GM18858 (cell line): ENCODE measurements around the gene POLR3E.
A peak's percentile ranks its signal among the peaks of the same experiment; 100 is the strongest.

Experiments used
- ATAC-seq: cut with Tn5 transposase; IDR thresholded peaks from one replicate; pipeline ENCODE4 v1.9.1; 2021; ENCODE audit not compliant: unreplicated experiment

Gene POLR3E, protein sequence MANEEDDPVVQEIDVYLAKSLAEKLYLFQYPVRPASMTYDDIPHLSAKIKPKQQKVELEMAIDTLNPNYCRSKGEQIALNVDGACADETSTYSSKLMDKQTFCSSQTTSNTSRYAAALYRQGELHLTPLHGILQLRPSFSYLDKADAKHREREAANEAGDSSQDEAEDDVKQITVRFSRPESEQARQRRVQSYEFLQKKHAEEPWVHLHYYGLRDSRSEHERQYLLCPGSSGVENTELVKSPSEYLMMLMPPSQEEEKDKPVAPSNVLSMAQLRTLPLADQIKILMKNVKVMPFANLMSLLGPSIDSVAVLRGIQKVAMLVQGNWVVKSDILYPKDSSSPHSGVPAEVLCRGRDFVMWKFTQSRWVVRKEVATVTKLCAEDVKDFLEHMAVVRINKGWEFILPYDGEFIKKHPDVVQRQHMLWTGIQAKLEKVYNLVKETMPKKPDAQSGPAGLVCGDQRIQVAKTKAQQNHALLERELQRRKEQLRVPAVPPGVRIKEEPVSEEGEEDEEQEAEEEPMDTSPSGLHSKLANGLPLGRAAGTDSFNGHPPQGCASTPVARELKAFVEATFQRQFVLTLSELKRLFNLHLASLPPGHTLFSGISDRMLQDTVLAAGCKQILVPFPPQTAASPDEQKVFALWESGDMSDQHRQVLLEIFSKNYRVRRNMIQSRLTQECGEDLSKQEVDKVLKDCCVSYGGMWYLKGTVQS

DNA sequence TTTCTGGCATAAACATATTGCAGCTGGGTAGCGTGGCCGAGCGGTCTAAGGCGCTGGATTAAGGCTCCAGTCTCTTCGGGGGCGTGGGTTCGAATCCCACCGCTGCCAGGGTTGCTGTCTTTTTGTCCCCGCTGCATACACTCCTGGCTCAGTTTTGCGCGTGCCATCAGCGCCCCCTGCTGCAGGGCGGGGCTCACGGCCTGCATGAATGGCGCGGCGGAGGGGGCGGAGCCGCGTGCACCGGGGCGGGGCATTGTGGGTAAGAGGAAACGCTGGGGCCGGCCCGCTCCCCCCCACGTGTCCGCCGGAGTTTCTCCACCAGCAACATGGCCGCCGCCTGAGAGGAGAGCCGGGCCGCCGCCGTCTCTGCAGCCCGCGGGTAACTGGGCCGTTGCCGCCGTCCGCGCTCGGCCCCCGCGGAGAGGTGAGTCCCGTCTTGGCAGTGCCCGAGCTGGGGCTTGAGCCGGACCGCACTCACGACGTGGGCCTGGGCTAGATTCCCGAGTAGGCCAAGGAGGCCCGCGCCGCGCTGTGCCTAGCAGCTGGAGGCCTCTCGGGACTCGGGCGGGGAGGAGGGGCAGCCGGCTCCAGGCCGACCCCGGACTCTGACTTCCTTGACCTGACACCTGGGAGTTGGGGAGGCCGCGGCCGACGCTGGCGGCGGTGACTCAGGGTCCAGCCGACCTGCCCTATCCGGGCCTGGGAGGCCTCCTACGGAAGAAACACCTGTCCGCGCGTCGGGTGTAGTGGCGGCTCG lies at the start of gene POLR3E:
TSS of gene POLR3E (plus strand) at position 296 of the 757 bp plus-strand sequence. CDS start 5,560 bp downstream, outside the sequence.
- peak; percentile 57 for ATAC-seq

DNA sequence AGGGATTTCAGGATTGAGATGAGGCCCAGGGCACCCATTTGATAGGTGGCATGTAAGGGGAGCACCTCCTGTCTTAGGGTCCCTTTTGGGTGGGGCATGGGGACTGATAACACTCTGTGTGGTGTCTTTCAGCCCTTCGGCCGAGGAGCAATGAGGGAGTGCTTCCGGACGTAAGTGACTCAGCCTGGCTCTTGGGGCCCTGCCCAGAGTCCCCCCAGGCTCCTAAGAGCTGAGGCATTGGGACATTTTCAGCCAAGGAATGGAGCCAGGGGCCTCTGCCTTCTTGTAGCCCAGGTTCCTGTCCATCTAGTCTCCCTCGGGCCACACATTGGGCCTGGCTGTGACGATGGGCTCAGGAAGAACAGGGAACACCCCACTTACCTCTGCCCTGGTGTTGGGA lies 46.7 kb upstream of the POLR3E start:
- ATAC-seq = no peak

DNA sequence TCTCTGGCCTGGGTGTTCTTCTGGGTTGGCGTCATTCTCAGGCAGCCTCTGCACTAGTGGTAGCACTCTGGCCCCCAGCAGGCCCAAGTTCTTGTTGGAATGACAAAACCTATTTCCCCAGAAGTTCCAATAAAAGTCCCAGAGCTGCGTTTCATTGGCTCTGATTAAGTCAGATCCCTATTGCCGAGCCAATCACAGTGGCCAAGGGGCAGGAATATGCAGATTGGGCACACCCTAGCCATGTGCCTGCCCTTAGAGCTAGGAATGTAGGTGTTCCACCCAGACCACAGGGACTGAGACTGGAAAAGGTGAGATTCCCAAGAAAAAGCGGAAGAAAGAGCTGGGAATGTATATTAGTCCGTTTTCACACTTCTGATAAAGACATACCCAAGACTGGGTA lies 44.9 kb upstream of the POLR3E start:
- ATAC-seq = no peak

DNA sequence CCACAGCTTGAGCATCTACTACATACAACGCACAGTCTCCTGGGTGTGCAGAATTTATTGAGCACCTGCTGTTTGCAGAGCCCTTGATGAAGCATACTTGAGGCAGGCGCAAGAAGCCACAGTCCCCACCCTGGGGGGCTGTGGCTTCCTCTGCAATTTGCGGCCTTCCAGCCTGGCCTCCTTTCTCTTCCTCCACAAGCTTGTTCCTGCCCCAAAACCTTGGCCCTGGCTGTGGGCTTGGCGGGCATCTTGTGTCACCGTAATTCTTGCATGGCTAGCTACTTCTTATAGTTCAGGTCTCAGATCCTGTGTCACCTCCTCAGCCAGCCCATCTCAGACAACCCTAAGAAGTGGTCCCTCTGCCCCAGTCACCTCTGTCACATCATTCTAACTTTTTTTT lies 43.9 kb upstream of the POLR3E start:
- ATAC-seq = no peak

DNA sequence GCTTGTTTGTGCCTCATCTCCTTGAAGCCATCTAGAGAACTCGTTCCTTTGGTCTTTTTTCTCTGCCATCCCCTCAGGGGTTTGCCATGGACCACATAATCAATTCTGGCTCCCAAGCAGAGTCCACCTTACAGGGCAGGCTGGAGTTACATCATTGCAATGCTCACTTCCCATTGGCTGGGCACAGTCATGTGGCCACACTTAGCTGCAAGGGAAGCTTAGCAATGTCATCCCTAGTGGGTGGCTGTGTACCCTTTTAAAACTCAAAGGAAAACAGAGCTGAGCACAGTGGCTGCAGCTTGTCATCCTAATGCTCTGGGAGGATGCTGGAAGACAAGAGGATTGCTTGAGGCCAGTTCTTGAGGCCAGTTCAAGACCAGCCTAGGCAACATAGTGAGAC lies 41.9 kb upstream of the POLR3E start:
- no peak for ATAC-seq

DNA sequence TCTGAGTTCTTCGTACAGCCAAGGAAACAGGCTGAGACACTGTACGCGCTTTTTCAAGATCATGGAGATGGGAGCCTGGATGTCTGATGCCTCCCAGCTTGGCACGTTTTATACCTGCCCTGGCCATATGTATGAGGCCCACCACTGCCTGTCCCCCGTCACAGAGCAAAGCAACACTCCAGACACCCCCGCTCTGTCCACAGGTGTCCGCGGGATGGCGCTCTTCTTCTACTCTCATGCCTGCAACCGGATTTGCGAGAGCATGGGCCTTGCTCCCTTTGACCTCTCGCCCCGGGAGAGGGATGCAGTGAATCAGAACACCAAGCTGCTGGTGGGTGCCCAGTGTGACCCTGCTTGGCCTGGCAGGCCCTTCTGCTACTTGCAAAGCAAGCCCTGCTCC lies 39.8 kb upstream of the POLR3E start:
- ATAC-seq = no peak

DNA sequence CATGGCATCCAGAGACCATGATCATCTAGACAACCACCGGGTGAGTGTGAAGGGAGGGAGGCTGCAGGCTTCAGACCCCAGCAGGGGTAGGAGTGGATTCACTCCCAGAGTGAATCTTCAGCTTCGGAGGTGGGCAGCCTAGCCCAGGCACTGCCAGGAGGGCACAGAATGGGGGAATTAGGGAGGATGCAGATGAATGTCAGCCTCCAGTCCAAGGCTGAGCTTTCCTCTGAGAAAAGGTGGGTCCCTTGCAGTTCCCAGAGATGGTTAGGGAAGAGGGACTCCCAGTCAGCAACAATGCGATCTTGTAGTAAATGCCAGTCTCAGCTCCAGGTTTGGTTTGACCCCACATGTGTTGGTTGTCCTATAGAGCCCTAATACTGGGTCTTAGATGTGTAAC lies 36.7 kb upstream of the POLR3E start:
- no peak for ATAC-seq

DNA sequence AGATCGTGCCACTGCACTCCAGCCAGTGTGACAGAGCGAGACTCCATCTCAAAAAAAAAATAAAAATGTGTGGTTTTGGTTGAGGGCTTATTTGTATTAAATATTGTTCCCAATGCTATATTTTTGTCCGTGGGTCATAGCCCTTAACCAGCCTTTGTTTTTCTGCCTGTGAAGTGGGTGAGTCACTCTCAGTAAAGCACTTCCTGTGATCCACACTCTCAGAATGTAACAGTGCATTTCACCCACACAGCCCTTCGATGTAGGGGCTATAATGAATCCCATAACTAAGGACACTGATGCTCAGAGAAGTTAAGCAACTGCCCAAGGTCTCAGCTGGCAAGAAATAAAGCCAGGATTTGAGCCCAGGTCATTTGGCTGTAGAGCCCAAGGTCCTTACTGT lies 34.7 kb upstream of the POLR3E start:
- no peak for ATAC-seq

DNA sequence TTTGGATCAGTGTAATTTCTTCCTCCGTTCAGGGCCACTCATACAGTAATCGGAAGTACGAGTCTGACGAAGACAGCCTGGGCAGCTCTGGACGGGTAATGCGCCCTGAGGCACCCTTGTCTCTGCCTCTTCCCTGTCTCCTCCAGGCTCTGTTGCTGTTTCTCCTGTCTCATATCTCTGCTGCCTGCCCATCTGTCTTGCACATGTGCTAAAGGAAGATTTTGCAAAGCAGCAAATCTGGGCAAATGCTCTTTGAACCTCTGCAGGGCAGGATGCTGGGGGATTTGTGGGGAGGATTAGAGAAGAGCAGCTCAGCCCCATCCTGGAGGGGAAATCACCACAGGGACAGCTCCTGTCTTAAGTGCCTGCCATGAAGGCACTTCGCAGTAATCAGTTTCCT lies 32.4 kb upstream of the POLR3E start:
- ATAC-seq = no peak

DNA sequence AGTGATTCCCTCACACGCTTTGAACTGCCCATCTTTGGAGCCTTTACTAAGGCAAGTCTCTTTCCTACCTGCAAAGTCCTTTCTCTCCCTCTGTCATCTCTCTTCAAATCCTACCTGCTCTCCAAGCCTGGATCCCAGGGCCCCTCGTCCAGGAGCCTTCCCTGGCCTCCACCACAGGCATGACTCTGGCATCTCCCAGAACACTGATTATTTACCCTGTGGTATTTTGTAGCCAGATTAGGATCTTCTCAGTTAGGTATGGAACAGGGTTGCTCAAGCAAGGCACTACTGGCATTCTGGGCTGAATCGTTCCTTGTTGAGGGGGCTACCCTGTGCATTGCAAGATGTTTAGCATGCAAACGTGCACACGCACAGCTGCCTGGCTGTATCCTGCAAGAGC lies 31.9 kb upstream of the POLR3E start:
- no peak for ATAC-seq

DNA sequence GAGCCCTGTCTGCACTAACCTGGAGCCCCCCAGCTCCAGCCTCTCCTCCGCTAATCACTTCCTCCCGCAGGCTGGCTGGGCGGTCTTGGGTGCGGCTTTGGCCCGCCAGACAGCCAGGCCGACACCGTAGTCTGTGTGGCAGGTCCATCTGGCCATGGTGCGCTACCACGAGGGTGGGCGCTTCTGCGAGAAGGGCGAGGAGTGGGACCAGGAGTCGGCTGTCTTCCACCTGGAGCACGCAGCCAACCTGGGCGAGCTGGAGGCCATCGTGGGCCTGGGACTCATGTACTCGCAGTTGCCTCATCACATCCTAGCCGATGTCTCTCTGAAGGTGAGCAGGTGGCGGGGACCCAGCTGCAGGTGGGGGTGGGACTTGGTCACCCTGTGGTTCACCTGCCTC lies 30.7 kb upstream of the POLR3E start:
- no peak for ATAC-seq

DNA sequence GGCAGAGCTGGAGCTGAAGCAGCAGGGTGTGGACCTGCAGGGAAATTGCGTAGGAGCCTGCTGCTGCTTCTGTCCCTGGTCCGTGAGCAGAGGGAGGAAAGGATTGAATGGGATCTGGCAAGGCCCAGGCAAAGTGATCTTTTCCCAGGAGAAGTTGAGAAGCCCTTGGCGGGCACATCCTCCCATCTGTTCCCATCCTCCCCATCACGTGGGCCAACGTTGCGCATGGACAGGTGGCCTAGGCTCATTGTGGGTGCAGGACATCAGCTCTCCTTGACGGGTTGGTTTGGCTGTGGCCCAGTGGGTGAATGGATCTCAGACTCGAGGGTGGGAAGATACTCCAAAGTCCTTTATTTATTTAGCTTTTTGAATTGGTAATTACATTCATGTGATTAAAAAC lies 29.4 kb upstream of the POLR3E start:
- no peak for ATAC-seq

DNA sequence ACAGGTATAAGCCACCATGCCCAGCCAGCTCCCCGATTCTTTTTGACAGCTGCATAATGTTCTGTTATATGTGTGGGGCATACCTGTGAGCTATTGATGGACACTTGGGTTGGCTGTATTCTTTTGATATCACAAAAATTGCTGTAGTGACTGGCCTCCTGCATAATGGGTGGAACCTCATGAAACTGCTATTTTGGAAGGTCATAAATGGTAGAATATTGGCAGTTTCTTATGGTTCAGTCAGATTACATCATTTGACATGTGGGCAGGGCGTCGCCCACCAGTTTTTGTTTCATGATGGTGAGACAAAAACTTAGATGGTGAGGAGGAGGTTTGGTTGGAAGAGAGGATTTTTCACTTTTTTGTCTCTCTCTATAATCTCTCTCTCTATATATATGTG lies 26.7 kb upstream of the POLR3E start:
- ATAC-seq = no peak

DNA sequence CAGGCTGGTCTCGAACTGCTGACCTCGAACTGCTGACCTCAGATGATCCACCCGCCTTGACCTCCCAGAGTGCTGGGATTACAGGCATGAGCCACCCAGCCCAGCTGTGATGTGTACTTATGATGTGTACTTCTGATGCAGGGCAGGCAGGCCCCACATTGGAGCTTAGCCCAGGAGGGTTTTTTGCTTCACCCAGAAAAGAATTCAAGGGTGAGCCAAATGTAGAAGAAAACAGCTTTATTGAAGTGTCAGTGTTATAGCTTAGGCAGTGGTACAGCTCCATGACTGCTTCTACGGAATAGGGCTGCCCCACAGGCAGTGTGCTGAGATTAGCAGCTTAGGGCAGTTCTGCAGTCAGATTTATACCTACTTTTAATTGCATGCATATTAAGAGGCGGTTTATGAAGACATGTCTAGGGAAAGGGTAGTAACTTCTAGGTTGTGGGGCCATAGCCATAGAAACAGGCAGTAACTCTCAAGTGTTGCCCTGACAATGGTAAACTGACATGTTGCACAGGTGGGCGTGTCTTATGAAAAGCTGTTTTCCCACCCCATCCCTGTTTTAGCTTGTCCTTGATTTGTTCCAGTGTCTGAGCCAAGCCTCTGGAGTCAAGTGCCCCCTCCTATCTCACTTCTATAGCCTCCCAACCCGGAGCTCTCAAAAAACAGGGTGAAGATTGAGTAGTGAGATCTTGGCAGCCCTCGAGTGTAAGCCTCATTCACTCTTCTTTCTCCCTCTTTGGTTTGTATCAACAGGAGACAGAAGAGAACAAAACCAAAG lies 24.1 kb upstream of the POLR3E start:
- ATAC-seq = no peak

DNA sequence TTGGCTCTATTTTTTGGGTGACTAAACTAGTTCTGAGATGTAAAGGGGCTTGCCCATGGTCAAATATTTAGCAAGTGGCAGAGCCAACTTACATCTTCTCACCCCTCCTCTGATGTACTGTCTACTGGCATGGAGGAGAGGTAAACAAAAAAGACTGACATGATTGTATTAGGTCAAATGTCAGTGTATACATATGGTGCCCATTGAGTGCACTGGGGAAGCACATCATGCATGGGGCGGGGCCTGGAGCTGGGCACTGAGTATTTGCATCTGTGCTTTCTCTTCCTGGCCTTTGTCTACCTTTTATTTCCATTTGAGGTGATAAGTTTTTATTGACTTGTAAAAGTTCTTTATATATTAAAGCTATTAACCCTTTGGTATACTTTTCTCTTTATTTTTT lies 22.3 kb upstream of the POLR3E start:
- no peak for ATAC-seq

DNA sequence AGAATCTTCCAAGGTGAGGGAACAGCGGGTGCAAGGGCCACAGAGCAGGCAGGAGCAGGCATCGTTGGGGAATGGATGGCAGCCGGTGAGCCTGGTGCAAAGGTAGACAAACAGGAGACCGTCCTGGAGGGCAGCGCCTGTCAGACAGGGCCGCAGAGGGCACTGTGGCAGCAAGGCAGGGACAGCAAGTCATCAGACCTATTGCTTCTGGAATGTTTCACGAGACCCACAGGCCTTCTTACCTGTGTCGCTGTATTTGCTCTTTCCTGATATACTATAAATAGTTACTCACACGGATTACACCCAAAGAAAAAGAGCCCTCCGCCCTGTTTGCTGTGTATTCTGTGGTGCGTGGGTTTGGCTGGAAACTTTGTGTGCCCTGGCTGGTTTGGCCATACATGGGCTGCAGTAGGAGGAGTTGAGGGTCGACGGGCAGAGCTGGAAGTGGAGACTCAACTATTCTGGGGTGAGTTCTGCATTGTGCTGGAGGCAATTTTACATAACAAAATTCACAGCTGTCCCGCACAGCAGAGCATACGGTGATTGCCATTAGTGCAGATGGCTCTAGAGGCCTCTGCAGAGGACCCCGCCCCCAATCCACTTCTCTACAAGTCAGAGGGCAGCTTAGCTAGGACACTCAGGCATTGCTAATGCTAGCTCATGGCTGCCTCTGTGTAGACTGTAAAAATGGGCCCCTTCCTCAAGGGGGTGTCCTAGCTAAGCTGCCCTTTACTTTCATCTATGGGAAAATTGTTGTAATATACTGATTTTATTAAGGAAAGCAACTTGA lies 18.6 kb upstream of the POLR3E start:
- ATAC-seq = no peak

DNA sequence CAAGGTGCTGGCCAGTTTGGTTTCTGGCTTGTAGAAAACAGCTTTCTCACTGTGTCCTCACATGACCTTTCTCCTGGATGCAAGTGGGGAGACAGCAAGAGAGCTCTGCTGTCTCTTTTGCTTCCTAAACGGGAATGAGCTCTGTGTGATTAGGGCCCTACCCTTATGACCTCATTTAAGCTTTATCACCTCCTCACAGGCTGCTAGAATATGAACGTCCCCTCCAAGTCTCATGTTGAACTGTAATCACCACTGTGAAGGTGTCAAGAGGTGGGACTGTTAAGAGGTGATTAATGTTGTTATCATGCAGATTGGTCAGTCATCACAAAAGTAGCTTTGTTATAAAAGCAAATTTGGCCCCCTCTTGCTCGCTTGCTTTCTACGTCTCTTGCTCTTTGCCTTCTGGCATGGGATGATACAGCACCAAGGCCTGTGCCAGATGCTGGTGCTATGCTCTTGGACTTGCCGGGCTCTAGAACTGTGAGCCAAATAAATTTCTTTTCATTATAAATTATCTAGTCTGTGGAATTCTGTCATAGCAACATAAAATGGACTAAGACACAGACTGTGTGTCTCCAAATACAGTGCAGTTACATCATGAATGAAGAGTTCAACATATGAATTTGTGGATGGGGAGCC lies 14.8 kb upstream of the POLR3E start:
- ATAC-seq = no peak

DNA sequence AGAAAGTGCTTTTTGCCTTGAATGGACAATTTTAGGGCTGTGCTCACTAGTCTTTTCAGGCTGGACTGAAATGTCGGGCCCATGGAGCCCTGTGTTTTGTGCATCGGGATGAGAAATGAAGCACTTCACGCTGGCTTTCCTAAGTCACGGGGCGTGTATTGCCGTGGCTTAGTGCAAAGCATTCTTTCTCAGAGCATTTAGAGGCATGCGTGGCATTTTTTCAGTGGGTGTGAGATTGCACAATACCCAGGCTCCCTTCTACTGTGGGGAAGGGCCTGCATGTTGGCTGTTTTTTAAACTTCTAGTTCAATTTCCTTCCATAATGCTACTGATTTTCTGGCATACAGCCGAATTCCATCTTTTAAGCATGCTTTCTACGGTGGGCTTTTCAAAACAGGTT lies 12.6 kb upstream of the POLR3E start:
- no peak for ATAC-seq

DNA sequence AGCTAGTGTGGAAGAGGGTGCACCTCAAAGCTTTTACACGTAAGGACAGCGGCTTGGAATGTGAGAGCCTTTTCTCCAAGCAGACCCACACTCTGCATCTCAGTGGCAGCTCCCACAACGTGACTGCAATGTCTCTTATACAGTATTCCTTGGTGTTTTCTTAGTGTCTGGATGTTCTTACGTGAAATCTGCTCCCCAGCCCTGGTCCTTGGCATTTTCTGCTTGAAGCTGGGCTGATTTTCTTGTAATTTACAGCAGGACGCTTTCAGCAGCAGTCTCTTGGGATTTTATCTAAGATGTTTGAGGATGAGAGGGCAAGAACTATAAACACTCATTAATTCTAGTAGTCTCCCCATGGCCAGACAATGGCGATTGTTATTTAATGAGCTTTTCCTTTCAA lies 12.1 kb upstream of the POLR3E start:
- no peak for ATAC-seq

DNA sequence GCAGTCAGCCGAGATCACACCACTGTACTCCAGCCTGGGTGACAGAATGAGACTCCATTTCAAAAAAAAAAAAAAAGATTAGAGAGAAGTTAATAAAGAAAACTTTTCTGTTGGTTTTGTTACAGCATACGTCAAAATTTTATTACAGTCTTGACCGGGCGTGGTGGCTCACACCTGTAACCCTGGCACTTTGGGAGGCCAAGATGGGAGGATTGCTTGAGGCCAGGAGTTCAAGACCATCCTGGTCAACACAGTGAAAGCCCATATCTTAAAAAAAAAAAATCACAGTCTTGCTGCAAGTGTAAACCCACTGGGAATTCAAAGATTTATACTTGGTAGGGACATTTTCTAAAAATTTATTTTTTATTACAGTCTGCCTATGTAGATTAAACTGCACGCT lies 6.2 kb upstream of the POLR3E start:
- no peak for ATAC-seq
